KOPT-K1 (cell line): ENCODE measurements around the gene RPS25.
"Not testable (repeated sequence)": the region's sequence is repeated elsewhere in the genome, so short reads cannot be mapped to it uniquely, and the experiment has no call there.

Experiments
- H3K27ac ChIP-seq: fragments of 200-600 bp; sonication (generic); 2 replicates; pipeline ENCODE4 v1.5.1; 2016; ENCODE audit warnings: antibody characterized with exemption, mild to moderate bottlenecking, low read depth, low read length; ENCODE audit not compliant: poor library complexity, severe bottlenecking
- H3K36me3 ChIP-seq: fragments of 200-600 bp; sonication (generic); 2 replicates; pipeline ENCODE4 v1.5.1; 2017; ENCODE audit warnings: antibody characterized with exemption, mild to moderate bottlenecking, low read length, moderate library complexity; ENCODE audit not compliant: insufficient read depth
- H3K9me3 ChIP-seq: fragments of 200-600 bp; sonication (generic); 2 replicates; pipeline ENCODE4 v1.5.1; 2017; ENCODE audit warnings: antibody characterized with exemption, low read length, mild to moderate bottlenecking; ENCODE audit not compliant: insufficient read depth, poor library complexity, severe bottlenecking

Gene RPS25

DNA sequence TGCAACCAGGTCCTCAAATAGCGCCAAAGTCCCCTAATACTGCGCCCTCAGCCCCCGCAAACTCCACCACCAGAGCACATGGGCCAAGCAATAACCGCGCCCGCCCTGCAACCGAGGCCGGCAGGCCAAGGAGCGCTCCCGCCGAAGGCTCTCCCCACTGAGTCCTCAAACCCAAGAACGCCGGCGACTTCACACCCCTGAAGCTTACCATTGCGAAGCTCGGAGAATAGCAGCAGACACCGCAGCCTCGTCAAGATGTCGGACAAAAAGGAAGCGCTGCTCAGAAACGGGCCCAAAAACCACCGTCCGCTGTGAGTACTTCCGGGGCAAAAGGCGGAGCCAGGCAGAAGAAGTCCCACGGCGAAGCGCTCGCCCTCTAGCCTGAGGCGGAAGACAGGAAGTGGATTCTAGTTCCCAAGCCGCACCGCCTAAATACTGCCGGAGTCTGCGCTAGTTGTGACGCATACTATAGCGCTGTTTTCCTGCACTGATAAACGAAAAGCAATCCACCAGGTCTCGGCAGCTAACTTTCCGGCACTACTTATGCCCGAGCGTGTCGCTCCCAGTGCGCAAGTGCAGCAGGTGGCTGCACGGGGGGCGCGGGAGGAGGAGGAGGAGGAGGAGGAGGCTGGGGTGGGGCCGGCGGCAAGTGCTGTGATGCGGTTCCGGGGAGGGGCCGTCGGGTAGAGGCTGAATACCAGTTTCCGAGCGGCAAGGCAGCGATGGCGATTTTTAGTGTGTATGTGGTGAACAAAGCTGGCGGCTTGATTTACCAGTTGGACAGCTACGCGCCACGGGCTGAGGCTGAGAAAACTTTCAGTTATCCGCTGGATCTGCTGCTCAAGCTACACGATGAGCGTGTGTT is at the start of gene RPS25, which contains the start of gene TRAPPC4:
RPS25 (minus strand) TSS at position 270 of the 865 bp plus-strand sequence; CDS start at position 211, 59 bp downstream.
TRAPPC4 (plus strand) TSS at position 693 of the 865 bp plus-strand sequence; CDS start at position 723, 30 bp downstream.
- Histone ChIP-seq H3K36me3 (peaks cover 75% of the 10 kb centered on the region), H3K27ac (peak within 1 kb of the TSS; percentile 95), H3K9me3 (peaks cover 6% of the 10 kb centered on the region)

DNA sequence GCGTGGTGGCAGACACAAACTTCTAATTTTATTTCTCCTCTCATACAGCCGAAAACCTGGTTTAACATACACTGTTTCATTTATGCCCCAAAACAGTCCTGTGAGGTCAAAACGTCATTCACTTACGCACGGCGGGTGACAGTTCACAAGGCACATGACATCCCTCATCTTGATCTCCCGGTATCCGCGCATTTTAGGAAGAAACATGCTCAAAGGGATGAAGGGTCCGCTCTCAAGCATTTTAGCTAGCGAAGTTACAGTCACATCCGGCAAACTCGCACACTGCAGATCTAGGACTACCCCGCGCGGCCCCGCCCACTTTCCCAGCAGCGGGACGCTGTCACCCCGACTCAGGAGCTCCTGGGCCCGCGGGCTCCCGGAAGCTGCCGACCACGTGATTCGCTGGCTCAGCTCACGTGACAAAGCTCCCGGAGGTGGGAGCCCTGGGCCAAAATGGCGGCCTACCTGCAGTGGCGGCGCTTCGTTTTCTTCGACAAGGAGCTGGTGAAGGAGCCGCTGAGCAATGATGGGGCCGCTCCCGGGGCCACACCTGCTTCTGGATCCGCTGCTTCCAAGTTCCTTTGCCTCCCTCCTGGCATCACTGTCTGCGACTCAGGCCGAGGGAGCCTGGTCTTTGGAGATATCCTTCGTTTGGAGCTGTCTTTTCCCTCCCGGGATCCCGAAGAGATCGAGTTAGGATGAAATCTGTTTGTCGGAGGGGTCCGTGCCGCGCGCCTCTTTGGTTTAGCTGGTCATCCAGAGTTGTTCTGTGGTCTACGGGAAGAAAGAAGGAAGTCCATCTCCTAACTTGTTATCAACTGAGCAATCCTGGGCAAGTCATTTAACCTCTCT is 49.5 kb upstream of the RPS25 start, which contains the start of gene VPS11:
VPS11 (plus strand) TSS at position 448 of the 852 bp plus-strand sequence; CDS start at position 454, 6 bp downstream.
- peak within 1 kb of the TSS; percentile 77 for H3K27ac ChIP-seq
- peaks cover 33% of the 10 kb centered on the region for H3K36me3 ChIP-seq
- H3K9me3 ChIP-seq = no peaks in the 10 kb centered on the region

- H3K36me3 ChIP-seq = peaks cover 11% of the 10 kb centered on the region; the same call in 1 of the 2 replicates
- no peak overlapping the region for H3K27ac ChIP-seq
- no peaks in the 10 kb centered on the region for H3K9me3 ChIP-seq
These were observed 47.2 kb upstream of the RPS25 start for GRCh38 chr11:119065369-119065768.

- Histone ChIP-seq H3K36me3 (no peaks in the 10 kb centered on the region), H3K9me3 (no peaks in the 10 kb centered on the region), H3K27ac (no peak overlapping the region)
These were observed 44.6 kb upstream of the RPS25 start for GRCh38 chr11:119062779-119063178.

DNA sequence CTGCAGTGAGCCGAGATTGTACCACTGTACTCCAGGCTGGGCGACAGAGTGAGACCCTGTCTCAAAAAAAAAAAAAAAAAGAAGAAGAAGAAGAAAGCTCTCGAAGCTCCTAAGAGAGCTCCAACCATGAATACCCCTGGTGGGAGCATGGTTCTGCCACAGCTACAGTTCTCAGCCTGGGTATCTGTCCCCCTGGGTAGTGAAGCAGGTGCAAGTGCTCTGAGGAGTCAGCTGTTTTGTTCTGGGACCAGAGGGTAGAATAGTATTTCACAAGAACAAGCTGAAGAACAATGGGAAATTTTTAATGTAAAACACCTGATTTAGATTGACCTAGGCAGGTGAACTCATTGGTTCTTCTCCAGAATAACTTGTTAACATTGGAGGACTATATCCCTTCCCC is 43.1 kb upstream of the RPS25 start:
- H3K27ac ChIP-seq = no peak overlapping the region
- H3K9me3 ChIP-seq = no peaks in the 10 kb centered on the region
- no peaks in the 10 kb centered on the region for H3K36me3 ChIP-seq

- not testable (repeated sequence) for H3K9me3 ChIP-seq, H3K27ac ChIP-seq
- H3K36me3 ChIP-seq = peaks cover 17% of the 10 kb centered on the region
These were observed 41.0 kb upstream of the RPS25 start for GRCh38 chr11:119059128-119059527.

DNA sequence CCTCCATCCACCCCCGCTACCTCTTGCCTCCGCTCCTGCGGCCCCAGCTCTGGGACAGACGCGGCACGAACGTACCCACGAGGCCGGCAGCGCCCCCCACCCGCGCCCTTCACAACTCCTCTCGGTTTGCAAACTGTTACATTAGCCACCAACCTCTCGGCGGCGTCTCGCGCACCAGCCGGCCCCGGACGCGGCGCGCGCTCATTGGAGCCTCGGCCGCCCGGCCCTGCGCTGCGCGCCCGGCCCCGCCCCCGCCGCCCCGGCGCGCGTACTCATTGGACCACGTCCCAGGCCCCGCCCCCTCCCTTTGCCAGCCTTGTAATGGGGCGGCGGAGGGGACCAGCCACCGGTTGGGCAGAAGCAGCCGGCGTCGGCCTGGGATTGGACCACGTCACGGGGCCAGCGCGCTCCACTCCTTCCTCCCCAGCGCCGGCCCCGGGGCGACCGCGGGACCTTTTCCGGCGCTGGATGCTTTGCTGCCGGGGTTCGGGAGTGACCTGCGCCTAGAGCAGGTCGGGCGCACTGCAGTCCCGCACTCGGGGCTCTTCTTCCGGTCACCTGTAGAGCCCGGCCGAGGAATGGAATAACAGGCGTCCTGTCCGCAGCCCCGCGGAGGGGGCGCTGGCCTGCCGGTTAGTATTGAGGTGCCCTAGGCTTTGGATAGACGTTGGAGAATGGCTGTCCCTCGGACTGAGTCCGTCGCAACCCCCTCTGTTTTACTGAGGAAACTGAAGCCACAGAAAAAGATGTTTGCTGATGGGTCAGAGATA is 39.0 kb upstream of the RPS25 start, which contains the start of gene HYOU1:
HYOU1 (minus strand) TSS at position 206 of the 770 bp plus-strand sequence. CDS start 1,045 bp downstream, outside the sequence.
- H3K27ac ChIP-seq = peak within 1 kb of the TSS; percentile 87
- H3K36me3 ChIP-seq = peaks cover 36% of the 10 kb centered on the region
- H3K9me3 ChIP-seq = no peaks in the 10 kb centered on the region

DNA sequence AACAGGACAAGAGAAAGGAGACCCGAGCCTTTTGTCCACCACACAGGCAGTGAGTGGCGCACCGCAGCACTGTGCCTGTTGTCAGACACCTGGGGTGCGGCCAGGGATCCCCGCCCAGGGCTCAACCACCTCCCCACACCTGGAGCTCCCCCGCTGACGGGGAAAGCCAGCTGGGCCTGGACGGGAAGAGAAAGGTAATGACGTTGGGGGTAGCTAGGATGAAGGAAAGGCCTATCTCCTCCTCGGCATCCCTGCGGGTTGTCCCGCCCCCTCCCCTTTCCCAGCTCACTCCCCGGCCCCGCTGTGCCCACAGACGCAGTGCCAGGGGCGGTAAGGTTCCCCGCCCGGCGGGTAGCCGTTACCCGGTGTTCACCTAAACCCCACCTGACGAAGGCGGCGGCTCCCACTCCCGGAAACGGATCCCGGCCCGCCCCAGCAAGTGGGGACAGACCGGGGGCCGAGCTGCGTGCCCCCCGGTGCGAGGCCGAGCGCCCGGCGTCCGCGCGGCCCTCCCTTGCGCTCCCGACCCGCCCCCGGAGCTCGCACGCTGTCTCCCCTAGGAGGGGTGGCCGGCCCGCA is 38.4 kb upstream of the RPS25 start:
- H3K9me3 ChIP-seq = no peaks in the 10 kb centered on the region
- H3K36me3 ChIP-seq = peaks cover 43% of the 10 kb centered on the region
- peak overlapping the region; percentile 87 for H3K27ac ChIP-seq

GRCh38 chr11:119055901-119056300 is 37.8 kb upstream of the RPS25 start:
- H3K9me3 ChIP-seq = no peaks in the 10 kb centered on the region
- H3K27ac ChIP-seq = peak overlapping the region; percentile 87
- peaks cover 49% of the 10 kb centered on the region for H3K36me3 ChIP-seq

DNA sequence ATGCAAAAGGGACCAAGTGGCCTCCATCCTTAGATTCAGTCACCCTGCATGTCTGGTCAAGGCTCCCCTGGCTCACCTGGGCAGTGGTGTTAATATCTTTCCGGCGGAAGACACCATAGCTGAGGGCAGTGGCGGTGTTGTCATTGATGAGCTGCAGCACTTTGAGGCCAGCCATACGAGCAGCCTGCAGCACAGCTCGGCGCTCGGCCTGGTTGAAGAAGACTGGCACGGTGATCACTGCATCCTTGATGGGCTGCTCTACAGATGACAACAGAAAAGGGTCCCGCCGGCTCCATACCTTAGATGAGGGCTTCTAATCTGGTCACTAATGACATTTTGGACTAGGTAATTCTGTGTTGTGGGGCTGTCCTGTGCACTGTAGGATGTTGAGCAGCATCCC is 36.3 kb upstream of the RPS25 start:
- Histone ChIP-seq H3K36me3 (peaks cover 64% of the 10 kb centered on the region), H3K27ac (no peak overlapping the region), H3K9me3 (no peaks in the 10 kb centered on the region)

DNA sequence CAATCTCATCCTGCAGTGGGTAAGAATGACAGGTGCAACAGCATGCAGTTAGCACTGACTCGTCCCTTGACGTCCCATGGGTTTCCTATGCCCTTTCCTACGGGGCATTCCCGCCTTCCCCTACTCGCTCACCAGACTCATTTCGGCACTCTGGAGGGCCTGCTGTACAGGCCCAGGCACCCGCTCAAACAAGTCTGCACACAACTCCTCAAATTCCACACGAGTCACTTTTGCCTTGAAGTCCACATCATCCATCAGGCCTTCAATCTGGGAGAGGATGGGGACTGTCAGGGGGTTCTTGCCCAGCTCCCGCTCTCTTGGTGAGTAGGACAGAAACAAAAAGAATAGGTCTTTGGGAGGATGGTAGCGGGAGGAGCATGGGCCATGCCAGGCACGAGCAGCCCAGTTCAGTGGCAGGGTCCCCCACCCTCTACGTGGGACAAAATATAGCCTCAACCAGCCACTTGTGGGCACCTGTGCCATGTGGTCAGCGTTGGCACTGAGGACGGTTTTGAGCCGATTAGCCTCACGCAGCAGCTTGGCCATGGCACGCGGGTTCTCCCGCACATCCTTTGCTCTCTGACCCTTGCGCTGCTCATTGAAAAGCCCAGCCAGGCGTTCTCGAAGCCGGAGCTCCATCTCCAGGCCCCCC is 34.1 kb upstream of the RPS25 start:
- Histone ChIP-seq H3K27ac (no peak overlapping the region), H3K36me3 (peaks cover 85% of the 10 kb centered on the region), H3K9me3 (no peaks in the 10 kb centered on the region)

- Histone ChIP-seq H3K9me3 (no peaks in the 10 kb centered on the region), H3K27ac (no peak overlapping the region), H3K36me3 (peaks cover 92% of the 10 kb centered on the region)
These were observed 33.5 kb upstream of the RPS25 start for GRCh38 chr11:119051440-119052162.

DNA sequence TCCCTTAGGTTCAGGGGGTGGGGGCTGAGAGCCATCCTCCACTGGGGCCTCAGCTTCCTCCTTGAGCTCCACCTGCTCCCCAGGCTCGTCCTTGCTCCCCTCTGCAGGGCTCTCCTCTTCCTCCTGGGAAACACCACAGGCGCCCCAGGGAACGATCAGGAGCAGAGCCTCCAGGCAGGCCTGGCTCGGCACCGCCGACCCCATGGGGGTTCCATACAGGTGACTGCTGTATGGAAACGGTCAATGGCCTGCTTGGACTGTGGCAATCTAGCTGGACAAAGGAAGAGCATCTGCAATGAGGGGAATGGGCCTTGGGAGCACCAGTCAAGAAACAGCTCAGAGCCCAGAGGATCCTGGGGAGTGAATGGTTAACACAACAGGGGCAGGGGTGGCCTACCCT is 30.9 kb upstream of the RPS25 start:
- Histone ChIP-seq H3K36me3 (peaks cover 98% of the 10 kb centered on the region), H3K27ac (no peak overlapping the region), H3K9me3 (no peaks in the 10 kb centered on the region)
